Omental fat pad (tissue), 4 donors: Measurements from ENCODE around the gene ASAP3. TPM values are rescaled to one million over a fixed set of nuclear protein-coding genes. Genes with fewer than 3 reads are reported as not detected.

Source experiments
- ATAC-seq: fragments of 150-250 bp; one replicate; pipeline ENCODE4 v1.9.1; 2016; ENCODE audit warnings: mild to moderate bottlenecking, moderate library complexity; ENCODE audit not compliant: low FRiP score
- DNase-seq: peaks from one replicate; pipeline ENCODE4 v3.0.0-alpha.2; 2019; ENCODE audit warnings: low spot score
- total RNA-seq, 4 donors: library from RNA; depleted of rRNA; stranded (reverse); fragments of >200 nt; gene quantifications; one replicate each; pipeline ENCODE4 v1.1.0, GENCODE V29; 2016
- TF ChIP-seq, protein P1 (sequence below), 3 donors: fragments of 450-650 bp; IDR thresholded peaks; one replicate each; pipeline ENCODE4 v1.5.1; 2016 to 2017; ENCODE audit warnings: antibody characterized with exemption in 3 of 3, mild to moderate bottlenecking in 3 of 3, moderate library complexity in 2 of 3

The ASAP3 gene
- total RNA-seq, 4 donors from 2014 or later = 30.6 to 71.7 (median 36.7) TPM

DNA sequence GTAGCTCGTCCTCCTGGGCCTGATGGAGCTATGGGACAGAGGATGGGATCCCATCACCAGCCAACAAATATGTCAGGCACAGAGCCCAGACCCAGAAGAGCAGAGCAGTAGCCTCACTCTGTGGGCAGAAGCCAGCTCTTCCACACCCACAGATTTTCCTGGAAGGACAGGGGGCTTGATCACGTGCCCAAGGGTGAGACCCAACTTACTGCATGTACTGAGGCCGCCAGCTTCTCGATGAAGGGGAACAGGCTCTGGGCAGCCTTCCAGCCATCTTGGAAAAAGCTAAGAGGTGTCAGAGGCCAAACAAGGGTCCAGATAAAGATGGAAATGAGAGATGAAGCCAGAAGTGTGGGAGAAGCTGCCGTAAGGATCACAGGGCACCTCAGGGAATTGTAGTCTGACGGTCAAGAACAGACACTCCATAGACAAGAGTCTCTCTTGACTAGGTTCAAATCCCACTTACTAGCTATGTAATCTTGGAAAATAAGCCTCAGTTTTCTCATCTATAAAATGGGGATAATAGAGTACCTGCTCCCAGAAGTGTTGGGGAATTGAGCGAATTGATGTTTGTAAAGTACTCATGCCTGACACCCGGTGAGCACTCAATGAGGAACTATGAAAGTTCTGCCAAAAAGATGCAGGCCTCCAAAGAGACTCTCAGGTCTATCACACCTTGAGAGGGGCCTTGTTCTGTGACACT lies 42.4 kb downstream of the ASAP3 start:
- DNase-seq = no peak
- no peak for ATAC-seq
- TF ChIP-seq, protein P1, sequence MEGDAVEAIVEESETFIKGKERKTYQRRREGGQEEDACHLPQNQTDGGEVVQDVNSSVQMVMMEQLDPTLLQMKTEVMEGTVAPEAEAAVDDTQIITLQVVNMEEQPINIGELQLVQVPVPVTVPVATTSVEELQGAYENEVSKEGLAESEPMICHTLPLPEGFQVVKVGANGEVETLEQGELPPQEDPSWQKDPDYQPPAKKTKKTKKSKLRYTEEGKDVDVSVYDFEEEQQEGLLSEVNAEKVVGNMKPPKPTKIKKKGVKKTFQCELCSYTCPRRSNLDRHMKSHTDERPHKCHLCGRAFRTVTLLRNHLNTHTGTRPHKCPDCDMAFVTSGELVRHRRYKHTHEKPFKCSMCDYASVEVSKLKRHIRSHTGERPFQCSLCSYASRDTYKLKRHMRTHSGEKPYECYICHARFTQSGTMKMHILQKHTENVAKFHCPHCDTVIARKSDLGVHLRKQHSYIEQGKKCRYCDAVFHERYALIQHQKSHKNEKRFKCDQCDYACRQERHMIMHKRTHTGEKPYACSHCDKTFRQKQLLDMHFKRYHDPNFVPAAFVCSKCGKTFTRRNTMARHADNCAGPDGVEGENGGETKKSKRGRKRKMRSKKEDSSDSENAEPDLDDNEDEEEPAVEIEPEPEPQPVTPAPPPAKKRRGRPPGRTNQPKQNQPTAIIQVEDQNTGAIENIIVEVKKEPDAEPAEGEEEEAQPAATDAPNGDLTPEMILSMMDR (IDR thresholded peaks at IDR 0.05) = no peak

DNA sequence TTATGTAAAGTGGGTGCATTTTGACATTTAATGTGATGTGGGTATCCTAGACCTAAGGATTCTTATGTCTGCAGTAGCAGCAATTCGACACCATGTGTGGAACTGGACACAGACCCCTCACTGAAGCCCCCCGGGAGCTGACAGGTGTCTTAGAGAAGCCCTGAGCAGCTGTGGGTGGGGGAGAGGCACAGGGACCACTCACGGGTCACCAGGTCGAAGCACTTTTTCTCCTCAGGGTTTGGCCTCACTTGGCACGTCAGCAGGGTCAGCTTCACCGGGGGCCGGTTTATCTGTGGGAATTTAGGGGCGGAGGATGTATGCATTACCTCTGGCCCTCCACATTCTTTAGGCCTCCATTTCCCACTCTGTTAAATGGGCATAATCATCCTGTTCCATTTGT lies 45.4 kb downstream of the ASAP3 start:
- DNase-seq = no peak
- no peak for ATAC-seq
- TF ChIP-seq, protein P1 (IDR thresholded peaks at IDR 0.05) = no peak

DNA sequence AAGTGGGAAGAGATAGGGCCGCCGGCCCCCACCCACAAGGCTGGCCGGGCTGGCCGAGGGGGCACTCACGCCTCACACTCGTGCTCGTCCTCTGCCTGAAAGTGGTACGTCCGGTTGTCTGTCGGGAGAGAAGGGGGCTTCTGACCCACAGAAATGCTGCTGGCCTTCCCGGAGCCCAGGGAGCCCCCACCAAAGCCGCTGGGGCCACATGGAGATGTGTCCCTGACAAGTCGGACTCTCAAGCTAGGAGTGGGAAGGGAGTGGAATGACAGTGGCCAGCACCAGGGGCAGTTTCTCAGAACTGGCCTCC lies 46.7 kb downstream of the ASAP3 start:
- ATAC-seq = no peak
- TF ChIP-seq, protein P1 (IDR thresholded peaks at IDR 0.05) = no peak
- no peak for DNase-seq

DNA sequence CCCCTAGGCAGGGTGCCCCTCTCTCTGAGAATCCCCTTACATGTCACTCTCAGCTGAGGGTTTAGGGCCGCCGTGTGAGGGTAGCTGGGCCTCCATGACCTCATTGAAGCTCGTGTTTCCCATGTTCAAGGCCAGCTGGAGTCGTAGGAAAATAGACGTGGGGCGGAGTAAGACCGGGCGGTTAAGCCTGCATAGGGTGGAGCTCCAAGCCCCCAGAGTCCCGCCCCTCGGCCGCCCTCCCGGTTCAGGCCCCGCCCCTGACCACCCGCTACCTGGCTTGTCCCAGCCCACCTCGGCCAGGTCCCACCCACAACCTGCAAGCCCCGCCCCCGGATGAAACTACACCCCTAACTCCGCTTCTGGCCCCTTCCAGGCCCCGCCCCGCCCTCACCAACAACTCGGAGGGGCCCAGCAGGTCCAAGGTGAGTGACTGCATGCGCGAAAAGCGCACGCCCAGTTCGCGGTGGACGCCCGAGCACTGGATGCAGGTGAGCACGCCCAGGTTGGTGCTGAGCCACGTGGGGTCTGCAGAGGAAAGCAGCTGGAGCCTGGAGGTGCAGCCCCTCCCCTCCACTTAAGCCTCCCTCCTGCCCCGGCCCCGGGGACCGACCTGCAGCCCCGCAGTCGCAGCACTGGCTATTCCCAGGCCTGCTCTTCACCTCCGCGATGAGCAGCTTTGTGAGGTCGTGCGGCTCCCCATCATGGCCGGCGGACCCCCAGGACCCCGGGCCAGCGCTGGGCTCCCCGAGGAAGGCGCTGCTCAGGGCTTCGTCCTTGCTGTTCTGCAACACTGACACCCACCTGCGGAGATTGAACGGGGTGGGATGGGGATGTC lies 47.2 kb downstream of the ASAP3 start:
- ATAC-seq (no peak), DNase-seq (no peak)
- TF ChIP-seq, protein P1 (IDR thresholded peaks at IDR 0.05) = no peak

DNA sequence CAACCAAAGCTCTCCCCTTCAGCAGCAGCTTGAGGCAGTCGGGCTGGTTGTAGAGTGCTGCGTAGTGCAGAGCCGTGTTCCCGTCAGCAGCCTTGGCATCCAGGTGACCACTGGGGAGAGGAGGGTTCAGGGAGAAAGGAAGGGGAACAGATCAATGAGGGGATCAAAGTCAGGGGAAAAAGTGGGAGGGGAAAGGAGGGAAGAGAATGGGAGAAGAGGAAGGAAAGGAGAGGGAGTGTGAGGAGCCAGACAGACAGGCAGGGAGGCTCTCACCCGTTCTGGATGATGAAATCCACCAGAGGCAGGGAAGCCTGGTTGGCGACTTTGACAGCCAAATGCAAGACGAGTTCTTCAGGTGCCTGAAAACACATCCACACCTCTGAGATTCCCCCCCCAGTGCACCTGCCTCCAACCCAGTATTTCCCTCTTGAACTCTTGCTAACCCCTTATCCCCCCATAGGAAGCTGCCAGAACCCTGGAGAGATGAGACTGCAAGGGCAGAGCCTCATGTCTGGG lies 49.7 kb downstream of the ASAP3 start:
- TF ChIP-seq, protein P1 (IDR thresholded peaks at IDR 0.05) = no peak
- DNase-seq (no peak), ATAC-seq (no peak)

DNA sequence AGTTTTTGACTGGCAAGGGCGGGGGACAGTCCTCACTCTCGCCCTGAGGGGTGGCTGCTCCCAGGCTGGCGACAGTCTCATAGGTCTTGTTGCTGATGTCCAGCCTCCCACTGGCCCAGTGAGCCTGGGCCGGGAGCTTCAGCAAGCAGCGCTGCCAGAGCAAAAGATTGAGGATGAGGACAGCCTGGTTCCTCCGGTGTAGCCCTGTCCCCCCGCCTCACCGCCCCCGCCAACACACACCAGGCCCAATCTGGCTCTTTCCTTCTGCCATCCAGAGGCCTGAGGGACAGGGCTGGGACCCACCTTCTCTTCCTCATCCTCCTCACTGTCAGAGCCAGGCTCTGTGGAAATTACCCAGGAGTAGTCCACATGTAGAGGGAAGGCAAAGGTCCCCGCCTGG lies 50.9 kb downstream of the ASAP3 start:
- ATAC-seq = no peak
- DNase-seq = no peak
- TF ChIP-seq, protein P1 (IDR thresholded peaks at IDR 0.05) = no peak
